Keratinocyte (primary cell): ENCODE measurements around the gene ART4. TPM values are rescaled to one million over a fixed set of nuclear protein-coding genes. Genes with fewer than 3 reads are reported as not detected.

Experiments
- DNase-seq: peaks from one replicate; pipeline ENCODE4 v3.0.0-alpha.2; 2011; ENCODE audit warnings: low read depth, missing footprints, low spot score
- FAIRE-seq: peaks from 2 replicates; lab custom pipeline; 2011; peaks lifted over from hg19 to GRCh38; lab: Jason Lieb, UNC
- H2AFZ ChIP-seq: 2 replicates; pipeline ENCODE4 v1.6.0; 2012; ENCODE audit warnings: low read length, control low read depth, inconsistent platforms; ENCODE audit not compliant: control insufficient read depth
- H3K27ac ChIP-seq: 2 replicates; pipeline ENCODE4 v1.5.1; 2011; ENCODE audit warnings: low read length; ENCODE audit not compliant: control insufficient read depth, insufficient read depth
- H3K27me3 ChIP-seq: 3 replicates; pipeline ENCODE4 v1.6.0; 2011; ENCODE audit warnings: low read length; ENCODE audit not compliant: control insufficient read depth, insufficient read depth; ENCODE audit errors: extremely low read depth
- H3K36me3 ChIP-seq, 2 experiments: 2 replicates in 1 of 2; 3 replicates in 1 of 2; pipeline ENCODE4 v1.5.1; 2011; ENCODE audit warnings: low read length in 2 of 2, mild to moderate bottlenecking in 1 of 2; ENCODE audit not compliant: control insufficient read depth in 2 of 2, insufficient read depth in 2 of 2; ENCODE audit errors: extremely low read depth in 1 of 2
- H3K4me1 ChIP-seq: 3 replicates; pipeline ENCODE4 v1.5.1; 2011; ENCODE audit warnings: low read length; ENCODE audit not compliant: control insufficient read depth, insufficient read depth; ENCODE audit errors: extremely low read depth
- H3K4me2 ChIP-seq: 3 replicates; pipeline ENCODE4 v1.6.0; 2011; ENCODE audit warnings: low read depth, low read length; ENCODE audit not compliant: control insufficient read depth, insufficient read depth; ENCODE audit errors: extremely low read depth
- H3K4me3 ChIP-seq, 3 experiments: fragments of 200-600 bp in 1 of 3; sonication (generic) in 1 of 3; 2 replicates in 2 of 3; 3 replicates in 1 of 3; pipeline ENCODE4 v1.5.1; 2011 to 2016; ENCODE audit warnings: low read length in 3 of 3, mild to moderate bottlenecking in 3 of 3, control low read depth in 2 of 3, inconsistent platforms in 1 of 3, low read depth in 1 of 3, mixed read lengths in 1 of 3, mixed run types in 1 of 3, moderate library complexity in 1 of 3; ENCODE audit not compliant: control insufficient read depth in 2 of 3, insufficient read depth in 2 of 3; ENCODE audit errors: extremely low read depth in 1 of 3
- H3K79me2 ChIP-seq: 2 replicates; pipeline ENCODE4 v1.6.0; 2012; ENCODE audit warnings: low read length; ENCODE audit not compliant: control insufficient read depth, insufficient read depth
- H3K9ac ChIP-seq: 3 replicates; pipeline ENCODE4 v1.6.0; 2011; ENCODE audit warnings: low read length; ENCODE audit not compliant: control insufficient read depth, insufficient read depth; ENCODE audit errors: extremely low read depth
- H3K9me1 ChIP-seq: 3 replicates; pipeline ENCODE4 v1.6.0; 2011; ENCODE audit warnings: low read length; ENCODE audit not compliant: control insufficient read depth, insufficient read depth; ENCODE audit errors: extremely low read depth
- H3K9me3 ChIP-seq: 2 replicates; pipeline ENCODE4 v1.5.1; 2012; ENCODE audit warnings: low read depth, low read length; ENCODE audit not compliant: control insufficient read depth
- H4K20me1 ChIP-seq: 3 replicates; pipeline ENCODE4 v1.6.0; 2011; ENCODE audit warnings: low read length; ENCODE audit not compliant: control insufficient read depth, insufficient read depth; ENCODE audit errors: extremely low read depth
- EZH2 ChIP-seq: IDR thresholded peaks from one replicate; pipeline ENCODE4 v1.6.1; 2012; ENCODE audit warnings: inconsistent platforms, mild to moderate bottlenecking, low read length, moderate library complexity
- dilution Hi-C: fragments of 300-500 bp; cut with MboI; formaldehyde crosslinking; loops from one replicate; pipeline ENCODE4 v1.7.0; 2020; ENCODE audit warnings: low sequenced_read_pairs; ENCODE audit not compliant: extremely low pct_ligation_motif_present
- polyA plus RNA-seq, 5 experiments: library from polyadenylated mRNA; depleted of rRNA in 3 of 5; stranded (reverse) in 3 of 5; stranded (forward) in 1 of 5; unstranded in 1 of 5; fragments of >200 nt; gene quantifications; 1 replicate in 1 of 5; 2 replicates in 3 of 5; 3 replicates in 1 of 5; pipeline versions ENCODE4 v1.2.1 to v1.2.3, GENCODE V29; 2011 to 2012; ENCODE audit warnings: missing spikeins in 2 of 5, low read depth in 1 of 5, low replicate concordance in 1 of 5
- TF ChIP-seq, protein P1 (sequence below), 3 experiments: IDR thresholded peaks in 1 of 3; conservative IDR thresholded peaks in 1 of 3; optimal IDR thresholded peaks in 1 of 3; 2 replicates in 2 of 3; 3 replicates in 1 of 3; pipeline versions ENCODE3 to v1.5.1; 2011; ENCODE audit warnings: low read length in 3 of 3, mild to moderate bottlenecking in 3 of 3, moderate library complexity in 2 of 3, control low read depth in 1 of 3, inconsistent platforms in 1 of 3; ENCODE audit not compliant: insufficient read depth in 2 of 3; ENCODE audit errors: extremely low read depth in 1 of 3

ART4 gene
- polyA plus RNA-seq, 1 donor (not counting 4 experiments of a cell fraction or from before 2014, with no cell fraction given), result not detected

DNA sequence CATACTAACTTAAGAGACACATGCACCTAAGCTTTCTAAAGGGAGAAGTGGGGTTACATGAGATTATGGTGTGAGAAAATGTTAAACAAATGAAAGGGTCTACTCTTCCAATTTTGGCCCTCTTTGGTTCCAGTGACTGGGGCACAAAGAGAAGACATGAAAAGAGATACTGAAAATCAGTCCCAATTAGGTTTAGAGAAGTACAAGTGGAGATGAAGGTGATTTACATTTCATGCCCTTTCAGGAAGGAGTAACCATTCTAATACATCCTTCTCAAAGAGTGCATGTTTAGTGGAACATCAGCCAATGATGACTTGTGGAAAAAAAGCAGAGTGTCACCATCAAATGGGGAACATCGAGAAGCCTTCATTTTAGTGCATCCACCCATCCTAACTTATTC lies 27.9 kb upstream of the ART4 start:
- Histone ChIP-seq H3K4me2 (no peak overlapping the region), H3K79me2 (no peaks in the 10 kb centered on the region), H3K4me1 (no peaks in the 10 kb centered on the region), H2AFZ (no peak overlapping the region), H4K20me1 (no peaks in the 10 kb centered on the region), H3K9me3 (no peaks in the 10 kb centered on the region), H3K27ac (no peak overlapping the region), H3K4me3 (no peak overlapping the region), H3K36me3 (no peaks in the 10 kb centered on the region), H3K9me1 (no peaks in the 10 kb centered on the region), H3K9ac (no peak overlapping the region), H3K27me3 (no peaks in the 10 kb centered on the region)
- TF ChIP-seq, protein P1, sequence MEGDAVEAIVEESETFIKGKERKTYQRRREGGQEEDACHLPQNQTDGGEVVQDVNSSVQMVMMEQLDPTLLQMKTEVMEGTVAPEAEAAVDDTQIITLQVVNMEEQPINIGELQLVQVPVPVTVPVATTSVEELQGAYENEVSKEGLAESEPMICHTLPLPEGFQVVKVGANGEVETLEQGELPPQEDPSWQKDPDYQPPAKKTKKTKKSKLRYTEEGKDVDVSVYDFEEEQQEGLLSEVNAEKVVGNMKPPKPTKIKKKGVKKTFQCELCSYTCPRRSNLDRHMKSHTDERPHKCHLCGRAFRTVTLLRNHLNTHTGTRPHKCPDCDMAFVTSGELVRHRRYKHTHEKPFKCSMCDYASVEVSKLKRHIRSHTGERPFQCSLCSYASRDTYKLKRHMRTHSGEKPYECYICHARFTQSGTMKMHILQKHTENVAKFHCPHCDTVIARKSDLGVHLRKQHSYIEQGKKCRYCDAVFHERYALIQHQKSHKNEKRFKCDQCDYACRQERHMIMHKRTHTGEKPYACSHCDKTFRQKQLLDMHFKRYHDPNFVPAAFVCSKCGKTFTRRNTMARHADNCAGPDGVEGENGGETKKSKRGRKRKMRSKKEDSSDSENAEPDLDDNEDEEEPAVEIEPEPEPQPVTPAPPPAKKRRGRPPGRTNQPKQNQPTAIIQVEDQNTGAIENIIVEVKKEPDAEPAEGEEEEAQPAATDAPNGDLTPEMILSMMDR (optimal IDR thresholded peaks at IDR 0.05 in 1 of 3, IDR thresholded peaks at IDR 0.05 in 1 of 3, conservative IDR thresholded peaks at IDR 0.05 in 1 of 3; ENCODE audit: extremely low read depth in 1 of 3, insufficient read depth in 2 of 3, low read length in 3 of 3), result no peak
- TF ChIP-seq EZH2, result no peak
- DNase-seq (no peak), FAIRE-seq (no peak)
- dilution Hi-C loops, result no loop called here

DNA sequence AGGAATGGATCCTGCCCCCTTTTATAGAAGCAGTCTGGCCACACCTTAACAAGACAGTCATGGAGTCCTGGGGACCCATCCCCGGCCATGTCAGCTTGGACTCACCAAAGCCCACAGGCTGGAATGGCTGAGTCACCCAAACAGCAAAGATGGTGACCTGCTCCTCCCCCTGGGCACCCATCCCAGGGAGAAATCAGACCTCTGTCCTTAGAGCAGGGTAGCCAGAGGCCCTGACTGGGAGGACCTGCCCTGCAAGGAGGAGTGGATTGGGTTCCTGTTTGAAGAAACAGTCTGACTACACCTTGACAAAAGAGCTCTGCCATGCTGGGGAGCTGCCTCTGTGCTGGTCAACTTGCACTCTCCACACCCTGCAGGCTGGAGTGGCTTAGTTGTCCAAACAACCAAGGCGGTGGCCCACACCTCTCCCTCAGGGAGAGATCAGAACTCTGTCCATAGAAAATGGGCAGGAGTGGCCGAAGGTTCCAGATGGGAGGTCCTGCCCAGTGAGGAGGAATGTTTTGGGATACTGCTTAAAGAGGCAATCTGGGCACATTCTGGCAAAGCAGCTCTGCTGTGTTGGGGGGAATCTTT lies 25.7 kb upstream of the ART4 start:
- no peak overlapping the region for H3K4me2 ChIP-seq
- no peaks in the 10 kb centered on the region for H3K4me1 ChIP-seq
- no peaks in the 10 kb centered on the region for H3K36me3 ChIP-seq
- no peak overlapping the region for H3K9ac ChIP-seq
- DNase-seq (no peak), FAIRE-seq (no peak)
- no peaks in the 10 kb centered on the region for H3K27me3 ChIP-seq
- no peak overlapping the region for H2AFZ ChIP-seq
- no peaks in the 10 kb centered on the region for H3K9me1 ChIP-seq
- TF ChIP-seq, protein P1 (optimal IDR thresholded peaks at IDR 0.05 in 1 of 3, IDR thresholded peaks at IDR 0.05 in 1 of 3, conservative IDR thresholded peaks at IDR 0.05 in 1 of 3; ENCODE audit: extremely low read depth in 1 of 3, insufficient read depth in 2 of 3, low read length in 3 of 3), result no peak
- TF ChIP-seq EZH2, result no peak
- H3K4me3 ChIP-seq, result no peak overlapping the region
- no peaks in the 10 kb centered on the region for H4K20me1 ChIP-seq
- no peaks in the 10 kb centered on the region for H3K79me2 ChIP-seq
- dilution Hi-C loops, result no loop called here
- no peak overlapping the region for H3K27ac ChIP-seq
- H3K9me3 ChIP-seq, result no peaks in the 10 kb centered on the region
